Upper lobe of left lung (tissue), 4 donors: Measurements from ENCODE around the gene CFAP74.

Source experiments
- CTCF ChIP-seq, 6 experiments: fragments of 450-650 bp in 4 of 6; fragments of 200-600 bp in 2 of 6; sonication (generic) in 2 of 6; IDR thresholded peaks; one replicate each; pipeline ENCODE4 v1.5.1; 2016 to 2019; ENCODE audit warnings: antibody characterized with exemption in 6 of 6
- EP300 ChIP-seq, 4 donors: sonication (generic); formaldehyde crosslinking; IDR thresholded peaks; one replicate each; pipeline ENCODE4 v1.5.1; 2017; ENCODE audit warnings: antibody characterized with exemption in 4 of 4, control low read depth in 2 of 4
- POLR2A ChIP-seq, 4 donors: fragments of 450-650 bp; IDR thresholded peaks; one replicate each; pipeline ENCODE4 v1.5.1; 2016 to 2017; ENCODE audit warnings: antibody characterized with exemption in 4 of 4, mild to moderate bottlenecking in 2 of 4

- TF ChIP-seq CTCF (IDR thresholded peaks at IDR 0.05) = no peak
- peak in 1 of 4 donors; percentile 18 for TF ChIP-seq POLR2A (IDR thresholded peaks at IDR 0.05)
- TF ChIP-seq EP300 (IDR thresholded peaks at IDR 0.05) = no peak
These were observed 112.1 kb downstream of the CFAP74 start for GRCh38 chr1:1891349-1892078.
